Stimulated activated CD8-positive, alpha-beta memory T cell treated with anti-CD3 and anti-CD28 coated beads, Interleukin-4, amount 100 ng/mL, for 4 hours (primary cell): ENCODE measurements around the gene DDB1.

Source experiments
- DNase-seq, 2 donors: peaks; one replicate each; pipeline ENCODE4 v3.0.0-alpha.2; 2020; ENCODE audit warnings: low read depth in 2 of 2, low spot score in 1 of 2

Gene DDB1

GRCh38 chr11:61297746-61298145 lies 35.2 kb downstream of the DDB1 start:
- DNase-seq: no peak

- DNase-seq: no peak
These were observed 35.6 kb downstream of the DDB1 start for GRCh38 chr11:61297341-61297740.

GRCh38 chr11:61295596-61295926 lies 37.3 kb downstream of the DDB1 start:
- no peak for DNase-seq

- DNase-seq: peak; percentile 40 to 45
These were observed 37.9 kb downstream of the DDB1 start, which contains the start of gene VWCE for GRCh38 chr11:61294717-61295595. Gene VWCE, minus strand, starts transcription at chr11:61295316. Its CDS starts 279 bp downstream, at chr11:61295037.

- DNase-seq: peak; percentile 19 to 44
These were observed 38.8 kb downstream of the DDB1 start for GRCh38 chr11:61293867-61294716.

GRCh38 chr11:61292356-61292755 lies 40.5 kb downstream of the DDB1 start:
- DNase-seq: no peak

GRCh38 chr11:61290905-61291690 lies 41.8 kb downstream of the DDB1 start:
- DNase-seq: no peak

GRCh38 chr11:61287338-61287977 lies 45.4 kb downstream of the DDB1 start:
- DNase-seq: no peak

GRCh38 chr11:61283613-61284012 lies 49.3 kb downstream of the DDB1 start:
- DNase-seq: no peak

- DNase-seq: no peak
These were observed 51.2 kb downstream of the DDB1 start for GRCh38 chr11:61281581-61282250.

GRCh38 chr11:61280883-61281580 lies 51.9 kb downstream of the DDB1 start:
- no peak for DNase-seq

- DNase-seq: no peak
These were observed 52.8 kb downstream of the DDB1 start for GRCh38 chr11:61279934-61280659.

- no peak for DNase-seq
These were observed 54.9 kb downstream of the DDB1 start for GRCh38 chr11:61278001-61278470.

GRCh38 chr11:61277186-61278000 lies 55.5 kb downstream of the DDB1 start:
- DNase-seq: no peak

GRCh38 chr11:61275191-61275590 lies 57.7 kb downstream of the DDB1 start:
- no peak for DNase-seq

GRCh38 chr11:61274084-61274483 lies 58.8 kb downstream of the DDB1 start:
- no peak for DNase-seq

- DNase-seq: no peak
These were observed 59.5 kb downstream of the DDB1 start for GRCh38 chr11:61273178-61274078.
